GM23338 (cell line): Measurements from ENCODE around the gene CCDC152.

ENCODE experiments used
- JUNB ChIP-seq: IDR thresholded peaks from one replicate; pipeline ENCODE4 v1.6.1; 2016; ENCODE audit warnings: antibody characterized with exemption; ENCODE audit not compliant: unreplicated experiment
- TF ChIP-seq, protein P1 (sequence below), 2 experiments: fragments of 200-600 bp in 1 of 2; sonication (generic) in 1 of 2; conservative IDR thresholded peaks; 2 replicates each; pipeline versions ENCODE4 v1.5.1 to v1.6.1; 2016 to 2017; ENCODE audit warnings: antibody characterized with exemption in 2 of 2, low read depth in 2 of 2, mild to moderate bottlenecking in 2 of 2, moderate library complexity in 1 of 2

DNA sequence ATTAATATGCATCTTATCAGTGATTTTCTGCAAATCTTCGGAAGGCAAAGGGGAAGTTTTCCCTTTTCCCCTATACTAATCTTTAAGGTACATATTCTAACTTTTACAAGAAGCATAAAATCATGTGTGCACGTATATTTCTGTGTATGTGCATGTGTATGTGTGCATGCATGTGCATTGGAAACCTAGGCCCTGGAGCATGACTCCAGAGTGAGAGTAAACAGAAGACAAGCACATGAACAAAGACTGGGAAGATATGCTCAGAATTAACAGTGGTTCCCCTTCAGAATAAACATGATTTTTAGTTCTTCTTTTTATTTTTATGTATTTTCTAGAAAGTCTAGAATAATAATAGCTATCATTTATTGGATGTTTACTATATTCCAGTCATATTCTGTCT, 65.9 kb downstream of the CCDC152 start:
- TF ChIP-seq, protein P1, sequence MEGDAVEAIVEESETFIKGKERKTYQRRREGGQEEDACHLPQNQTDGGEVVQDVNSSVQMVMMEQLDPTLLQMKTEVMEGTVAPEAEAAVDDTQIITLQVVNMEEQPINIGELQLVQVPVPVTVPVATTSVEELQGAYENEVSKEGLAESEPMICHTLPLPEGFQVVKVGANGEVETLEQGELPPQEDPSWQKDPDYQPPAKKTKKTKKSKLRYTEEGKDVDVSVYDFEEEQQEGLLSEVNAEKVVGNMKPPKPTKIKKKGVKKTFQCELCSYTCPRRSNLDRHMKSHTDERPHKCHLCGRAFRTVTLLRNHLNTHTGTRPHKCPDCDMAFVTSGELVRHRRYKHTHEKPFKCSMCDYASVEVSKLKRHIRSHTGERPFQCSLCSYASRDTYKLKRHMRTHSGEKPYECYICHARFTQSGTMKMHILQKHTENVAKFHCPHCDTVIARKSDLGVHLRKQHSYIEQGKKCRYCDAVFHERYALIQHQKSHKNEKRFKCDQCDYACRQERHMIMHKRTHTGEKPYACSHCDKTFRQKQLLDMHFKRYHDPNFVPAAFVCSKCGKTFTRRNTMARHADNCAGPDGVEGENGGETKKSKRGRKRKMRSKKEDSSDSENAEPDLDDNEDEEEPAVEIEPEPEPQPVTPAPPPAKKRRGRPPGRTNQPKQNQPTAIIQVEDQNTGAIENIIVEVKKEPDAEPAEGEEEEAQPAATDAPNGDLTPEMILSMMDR (conservative IDR thresholded peaks at IDR 0.05; ENCODE audit: low read depth in 2 of 2) = no peak
- TF ChIP-seq JUNB = no peak
